Measurements from ENCODE around the gene PLPPR1.
A peak's percentile ranks its signal among the peaks of the same experiment; 100 is the strongest.
"Not testable (repeated sequence)": the region's sequence is repeated elsewhere in the genome, so short reads cannot be mapped to it uniquely, and the experiment has no call there.

The PLPPR1 gene

GRCh38 chr9:101028346-101029314 lies at the start of gene PLPPR1:
Gene PLPPR1, plus strand, starts transcription at chr9:101028727.
- peak; percentile 93 for DNase-seq

- DNase-seq, result no peak
These were observed 38.8 kb upstream of the PLPPR1 start for GRCh38 chr9:100989731-100990130.

DNA sequence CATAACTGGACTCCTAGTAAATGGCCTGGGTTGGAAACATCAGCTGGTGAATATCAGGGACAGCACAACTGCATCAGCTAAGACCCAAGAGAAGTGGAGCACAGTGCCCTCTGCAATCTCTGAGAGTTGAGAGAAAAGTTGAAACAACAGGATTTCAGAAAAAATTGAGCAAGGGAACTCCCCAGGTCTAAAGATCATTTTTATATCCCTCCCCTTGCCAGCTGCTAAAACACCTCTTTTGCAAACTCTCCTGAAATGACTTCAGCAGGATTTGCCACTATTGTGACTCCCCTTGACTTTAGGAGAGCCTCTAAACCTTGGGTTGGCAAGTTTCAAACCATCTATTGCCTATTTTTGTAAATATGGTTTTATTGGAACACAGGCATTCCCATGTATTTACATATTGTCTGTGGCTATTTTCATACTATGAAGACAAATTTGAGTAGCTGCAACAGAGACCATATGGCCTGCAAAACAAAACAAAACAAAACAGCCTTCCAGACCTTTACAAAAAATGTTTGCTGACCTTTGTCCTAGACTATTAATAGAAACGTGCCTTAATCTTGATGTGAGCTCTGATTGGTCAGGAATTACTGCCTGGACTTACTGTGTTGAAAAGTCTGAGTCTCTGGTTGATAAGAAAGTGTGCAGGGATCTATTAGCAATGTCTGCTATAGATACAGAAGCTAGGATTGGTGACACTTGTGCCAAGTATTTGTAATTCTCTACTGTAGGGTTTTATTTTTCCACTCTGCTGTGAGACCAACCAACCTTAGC lies 37.7 kb upstream of the PLPPR1 start:
- DNase-seq, result no peak

GRCh38 chr9:100992632-100993031 lies 35.9 kb upstream of the PLPPR1 start:
- no peak for DNase-seq

- no peak for DNase-seq
These were observed 28.5 kb upstream of the PLPPR1 start for GRCh38 chr9:100999906-101000544.

DNA sequence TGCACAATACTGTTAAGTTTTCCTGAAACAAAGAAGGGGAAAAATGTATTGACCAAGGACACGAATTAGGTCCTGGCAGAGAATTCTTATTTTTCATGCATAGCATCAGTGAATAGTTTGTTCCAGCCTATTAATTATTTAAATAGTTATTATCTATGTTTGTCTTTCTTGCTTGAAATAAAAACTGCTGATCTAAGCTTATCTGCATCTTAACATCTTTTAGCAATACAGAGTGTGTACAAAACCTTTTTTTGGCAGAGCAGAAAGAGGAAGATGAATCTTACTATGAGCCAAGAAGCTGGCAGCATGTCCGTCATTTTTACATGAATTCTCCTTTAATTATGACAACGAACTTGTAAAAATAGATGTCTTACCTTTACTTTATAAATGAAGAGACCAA lies 23.3 kb upstream of the PLPPR1 start:
- DNase-seq, result no peak

- no peak for DNase-seq
These were observed 14.0 kb upstream of the PLPPR1 start for GRCh38 chr9:101014566-101014965.

DNA sequence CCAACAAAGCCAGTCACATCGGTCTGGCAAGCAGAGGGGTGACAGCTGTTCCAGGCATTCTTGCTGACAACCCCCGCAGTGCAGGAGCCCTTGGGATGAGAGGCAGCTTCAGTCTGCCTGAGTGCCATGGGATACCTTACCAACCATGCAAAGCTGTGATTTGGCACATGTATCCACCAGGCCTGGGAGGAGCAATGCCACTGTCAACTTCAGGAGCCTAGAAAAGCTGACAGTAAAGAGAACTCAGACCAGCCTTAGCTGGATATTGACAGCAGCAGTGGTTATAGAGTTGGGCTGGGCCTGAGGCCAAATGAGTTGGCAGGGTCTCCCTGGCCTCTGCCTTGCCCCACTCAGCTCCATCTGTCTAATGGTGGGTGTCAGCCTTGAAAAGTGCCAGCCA lies 10.1 kb upstream of the PLPPR1 start:
- DNase-seq, result peak; percentile 96

GRCh38 chr9:101022704-101023103 lies 5.8 kb upstream of the PLPPR1 start:
- DNase-seq, result no peak

DNA sequence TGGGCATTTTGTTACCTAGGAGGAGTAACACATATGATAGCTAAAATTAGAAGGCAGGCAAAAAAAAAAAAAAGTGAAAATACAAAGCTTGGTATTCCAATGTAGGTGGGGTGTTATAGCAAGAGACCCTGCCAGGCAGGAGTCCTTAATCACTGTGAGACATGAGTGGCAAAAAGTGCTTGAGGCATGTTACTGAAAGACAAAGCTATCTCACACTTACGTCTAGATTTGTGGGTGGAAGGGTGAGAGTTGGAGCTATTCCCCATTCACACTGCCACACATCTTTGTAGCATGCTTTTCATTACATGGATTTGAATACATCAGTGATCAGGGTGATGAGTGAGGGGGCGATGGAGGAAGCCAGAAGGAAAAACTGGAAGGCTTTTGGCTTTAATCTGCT lies 2.6 kb upstream of the PLPPR1 start:
- DNase-seq, result no peak

DNA sequence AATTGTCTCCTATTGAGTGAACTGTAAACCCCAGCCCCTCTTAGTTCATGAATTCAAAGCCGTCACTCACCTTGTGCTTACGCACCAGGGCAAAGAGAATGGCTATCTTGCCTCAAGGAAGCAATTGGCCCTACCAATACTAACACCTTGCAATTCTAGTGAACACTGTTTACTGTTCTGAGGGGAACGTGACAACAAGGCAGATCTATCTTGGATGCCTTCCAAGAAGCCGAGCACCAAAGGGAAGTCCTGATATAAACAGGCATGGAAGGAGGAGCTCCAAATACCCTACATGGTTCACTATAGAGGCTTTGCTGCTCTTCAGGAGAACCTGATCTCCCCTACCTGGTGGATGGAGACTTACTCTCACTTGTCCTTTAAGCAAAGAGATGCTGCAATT lies 1.7 kb upstream of the PLPPR1 start:
- DNase-seq, result peak; percentile 76

- DNase-seq, result peak; percentile 22
These were observed 1.3 kb upstream of the PLPPR1 start for GRCh38 chr9:101027236-101027635.

DNA sequence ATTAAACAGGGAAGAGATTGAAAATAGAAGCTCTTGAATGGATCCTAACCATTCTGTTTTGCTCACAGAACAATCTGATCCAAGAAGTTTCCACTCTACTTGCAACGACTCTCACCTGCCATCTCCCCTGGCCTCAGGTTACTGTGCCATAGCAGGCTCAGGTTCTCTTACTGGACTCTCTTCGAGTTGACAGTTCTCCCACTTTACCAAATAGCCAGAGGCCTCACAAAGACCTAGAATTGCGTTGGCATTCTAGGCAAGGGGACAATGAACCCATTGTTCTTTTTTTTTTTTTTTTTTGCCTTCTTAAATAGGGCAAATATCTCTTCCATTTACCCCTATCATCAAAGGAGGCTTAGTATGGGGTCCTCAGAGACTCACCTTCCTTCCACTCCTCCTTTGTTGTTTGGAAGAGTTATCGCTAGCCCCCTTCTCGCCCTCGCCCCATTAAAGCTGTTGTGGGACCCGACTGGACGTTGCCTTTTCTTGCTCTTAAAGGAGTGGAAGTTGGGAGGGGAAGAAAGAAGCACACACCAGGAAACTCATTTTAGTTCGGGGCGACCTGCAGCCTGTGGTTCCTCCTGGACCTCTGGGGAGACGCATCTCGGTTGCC lies 688 bp upstream of the PLPPR1 start:
- DNase-seq, result peak; percentile 14

- DNase-seq, result no peak
These were observed 973 bp downstream of the PLPPR1 start for GRCh38 chr9:101029315-101030085.

- DNase-seq, result no peak
These were observed 1.5 kb downstream of the PLPPR1 start for GRCh38 chr9:101030086-101030391.

GRCh38 chr9:101032426-101032825 lies 3.9 kb downstream of the PLPPR1 start:
- DNase-seq, result no peak

GRCh38 chr9:101034222-101034621 lies 5.7 kb downstream of the PLPPR1 start:
- DNase-seq, result no peak

GRCh38 chr9:101035098-101035497 lies 6.6 kb downstream of the PLPPR1 start:
- no peak for DNase-seq

DNA sequence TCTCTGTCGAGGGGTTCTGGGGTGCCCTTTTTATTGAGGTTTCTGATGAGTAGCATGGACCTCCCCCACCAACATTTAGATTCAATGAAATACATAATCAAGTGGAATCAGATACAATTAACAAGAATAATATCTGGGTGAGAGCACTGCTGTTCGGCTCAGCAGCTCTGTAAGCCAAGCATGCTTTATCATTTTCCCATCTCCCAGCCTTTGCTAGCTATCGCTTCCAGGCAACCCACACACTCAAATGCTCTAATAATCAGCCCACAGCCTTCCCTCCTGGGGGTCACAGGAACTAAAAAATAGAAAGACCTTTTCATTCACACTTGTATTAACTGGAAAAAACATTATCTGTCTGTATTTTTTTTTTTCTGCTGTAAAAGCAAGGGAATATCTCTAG lies 8.9 kb downstream of the PLPPR1 start:
- DNase-seq, result peak; percentile 15

GRCh38 chr9:101038488-101038887 lies 10.0 kb downstream of the PLPPR1 start:
- no peak for DNase-seq

- DNase-seq, result not testable (repeated sequence)
These were observed 11.1 kb downstream of the PLPPR1 start for GRCh38 chr9:101039581-101039980.

- DNase-seq, result no peak
These were observed 19.4 kb downstream of the PLPPR1 start for GRCh38 chr9:101047848-101048397.
